Endothelial cell of umbilical vein (primary cell): ENCODE data around the gene MEGF11. TPM values are rescaled to one million over a fixed set of nuclear protein-coding genes. Genes with fewer than 3 reads are reported as not detected.

Source experiments
- BruUV-seq: library from RNA; stranded (reverse); fragments of 400-500 nt; replicated peaks from 2 replicates; lab custom pipeline; 2021; lab: Mats Ljungman, UMichigan
- CTCF ChIA-PET: fragments of 300-600, 350-600 bp; sonication (Branson Sonifier 250); formaldehyde crosslinking; loops from one replicate; lab custom pipeline; 2021; ENCODE audit warnings: antibody characterized with exemption, inconsistent platforms; lab: Charles Lee
- POLR2A ChIA-PET: fragments of 300-600, 350-600 bp; sonication (Branson Sonifier 250); formaldehyde crosslinking; loops from one replicate; lab custom pipeline; 2021; ENCODE audit warnings: antibody characterized with exemption, inconsistent platforms; lab: Charles Lee
- DNase-seq: peaks from one replicate; pipeline ENCODE4 v3.0.0-alpha.2; 2011; ENCODE audit warnings: low read depth, low spot score
- FAIRE-seq: peaks from 2 replicates; lab custom pipeline; 2011; peaks lifted over from hg19 to GRCh38; lab: Jason Lieb, UNC
- H2AFZ ChIP-seq: 2 replicates; pipeline ENCODE4 v1.6.0; 2012; ENCODE audit warnings: low read depth, low read length, control low read depth, inconsistent platforms
- H3K27ac ChIP-seq: 2 replicates; pipeline ENCODE4 v1.5.1; 2011; ENCODE audit warnings: low read depth, mild to moderate bottlenecking, control low read depth, low read length, moderate library complexity; ENCODE audit not compliant: insufficient read depth
- H3K27me3 ChIP-seq, 2 experiments: 2 replicates each; pipeline versions ENCODE4 v1.6.0 to v1.6.1; 2011; ENCODE audit warnings: low read length in 2 of 2, mixed read lengths in 1 of 2; ENCODE audit not compliant: control insufficient read depth in 2 of 2, insufficient read depth in 2 of 2
- H3K36me3 ChIP-seq, 2 experiments: 2 replicates in 1 of 2; 3 replicates in 1 of 2; pipeline ENCODE4 v1.5.1; 2011; ENCODE audit warnings: low read length in 2 of 2, mild to moderate bottlenecking in 1 of 2, moderate library complexity in 1 of 2; ENCODE audit not compliant: control insufficient read depth in 2 of 2, insufficient read depth in 2 of 2; ENCODE audit errors: extremely low read depth in 1 of 2
- H3K4me1 ChIP-seq: 3 replicates; pipeline ENCODE4 v1.5.1; 2011; ENCODE audit warnings: mild to moderate bottlenecking, low read length; ENCODE audit not compliant: control insufficient read depth, insufficient read depth; ENCODE audit errors: extremely low read depth
- H3K4me2 ChIP-seq: 2 replicates; pipeline ENCODE4 v1.6.1; 2011; ENCODE audit warnings: low read length, control low read depth, mixed read lengths; ENCODE audit not compliant: insufficient read depth
- H3K4me3 ChIP-seq, 3 experiments: fragments of 200-600 bp in 1 of 3; sonication (generic), shearing (Covaris generic) in 1 of 3; replicated peaks in 1 of 3; 2 replicates each; pipeline ENCODE4 v1.5.1; 2011 to 2016; ENCODE audit warnings: control low read depth in 3 of 3, low read length in 3 of 3, mild to moderate bottlenecking in 2 of 3, inconsistent platforms in 1 of 3, low read depth in 1 of 3, moderate library complexity in 1 of 3; ENCODE audit not compliant: insufficient read depth in 1 of 3
- H3K79me2 ChIP-seq: 2 replicates; pipeline ENCODE4 v1.6.0; 2012; ENCODE audit warnings: low read length, inconsistent platforms; ENCODE audit not compliant: control insufficient read depth, insufficient read depth
- H3K9ac ChIP-seq: replicated peaks from 2 replicates; pipeline ENCODE3; 2011; ENCODE audit warnings: low read length, control low read depth; ENCODE audit not compliant: insufficient read depth; ENCODE audit errors: extremely low read depth
- H3K9me1 ChIP-seq: replicated peaks from 3 replicates; pipeline ENCODE4 v1.6.0; 2011; ENCODE audit warnings: mild to moderate bottlenecking, low read length; ENCODE audit not compliant: control insufficient read depth, insufficient read depth; ENCODE audit errors: extremely low read depth
- H3K9me3 ChIP-seq: replicated peaks from 2 replicates; pipeline ENCODE4 v1.5.1; 2012; ENCODE audit warnings: low read length, inconsistent platforms; ENCODE audit not compliant: control insufficient read depth, insufficient read depth
- H4K20me1 ChIP-seq: replicated peaks from 2 replicates; pipeline ENCODE3; 2011; ENCODE audit warnings: mild to moderate bottlenecking, low read length; ENCODE audit not compliant: control insufficient read depth, insufficient read depth; ENCODE audit errors: extremely low read depth
- EZH2 ChIP-seq: IDR thresholded peaks from 2 replicates; pipeline ENCODE4 v1.6.1; 2012; ENCODE audit warnings: borderline replicate concordance, low read depth, mild to moderate bottlenecking, moderate library complexity, low read length, inconsistent platforms; ENCODE audit not compliant: severe bottlenecking
- FOS ChIP-seq: IDR thresholded peaks from 2 replicates; pipeline ENCODE4 v1.6.1; 2011; ENCODE audit warnings: mild to moderate bottlenecking, low read length, moderate library complexity, borderline replicate concordance; ENCODE audit not compliant: insufficient read depth
- GATA2 ChIP-seq: IDR thresholded peaks from 2 replicates; pipeline ENCODE4 v1.7.0; 2011; ENCODE audit warnings: low read depth, mild to moderate bottlenecking, moderate library complexity, mixed read lengths, low read length; ENCODE audit not compliant: insufficient read length, insufficient read depth
- JUN ChIP-seq: IDR thresholded peaks from 2 replicates; pipeline ENCODE4 v1.6.1; 2011; ENCODE audit warnings: borderline replicate concordance, low read depth; ENCODE audit not compliant: insufficient read length, insufficient read depth
- MYC ChIP-seq: IDR thresholded peaks from one replicate; pipeline ENCODE4 v1.6.1; 2011; ENCODE audit warnings: mild to moderate bottlenecking, low read depth, low read length
- POLR2A ChIP-seq: IDR thresholded peaks from 2 replicates; pipeline ENCODE4 v1.6.1; 2012; ENCODE audit warnings: low read depth, mild to moderate bottlenecking, control low read depth, low read length
- POLR2AphosphoS5 ChIP-seq: IDR thresholded peaks from 2 replicates; pipeline ENCODE4 v1.6.1; 2012; ENCODE audit warnings: low read depth, mild to moderate bottlenecking, control low read depth, low read length, moderate library complexity; ENCODE audit not compliant: insufficient read depth
- dilution Hi-C: fragments of 300-500 bp; cut with MboI; formaldehyde crosslinking; loops from one replicate; pipeline ENCODE4 v1.15.0; 2019; ENCODE audit warnings: low sequenced_read_pairs; ENCODE audit not compliant: extremely low pct_ligation_motif_present
- intact Hi-C: fragments of 100-400 bp; cut with micrococcal nuclease; formaldehyde crosslinking; loops from one replicate; pipeline ENCODE4 v1.10.0; 2022
- polyA plus RNA-seq, 4 experiments: library from polyadenylated mRNA; depleted of rRNA in 3 of 4; stranded (reverse) in 3 of 4; unstranded in 1 of 4; fragments of >200 nt; gene quantifications; 2 replicates each; pipeline versions ENCODE4 v1.2.1 to v1.2.3, GENCODE V29; 2011 to 2012; ENCODE audit warnings: missing spikeins in 1 of 4
- total RNA-seq: library from RNA; stranded (reverse); gene quantifications from 2 replicates; pipeline ENCODE4 v1.2.3, GENCODE V29; 2021
- TF ChIP-seq, protein P1 (sequence below), 2 donors: IDR thresholded peaks; 1 replicate in 1 of 2; 2 replicates in 1 of 2; pipeline ENCODE4 v1.5.1; 2011; ENCODE audit warnings: low read length in 2 of 2, mild to moderate bottlenecking in 2 of 2, moderate library complexity in 2 of 2, control low read depth in 1 of 2, inconsistent platforms in 1 of 2, low read depth in 1 of 2; ENCODE audit not compliant: insufficient read depth in 1 of 2; ENCODE audit errors: extremely low read depth in 1 of 2
- TF ChIP-seq, protein P2 (sequence below): IDR thresholded peaks from 2 replicates; pipeline ENCODE4 v1.6.1; 2011; ENCODE audit not compliant: insufficient read depth, insufficient read length

Gene MEGF11
- total and polyA plus RNA-seq, 2 donors (not counting 3 experiments of a cell fraction or from before 2014, with no cell fraction given): not detected

DNA sequence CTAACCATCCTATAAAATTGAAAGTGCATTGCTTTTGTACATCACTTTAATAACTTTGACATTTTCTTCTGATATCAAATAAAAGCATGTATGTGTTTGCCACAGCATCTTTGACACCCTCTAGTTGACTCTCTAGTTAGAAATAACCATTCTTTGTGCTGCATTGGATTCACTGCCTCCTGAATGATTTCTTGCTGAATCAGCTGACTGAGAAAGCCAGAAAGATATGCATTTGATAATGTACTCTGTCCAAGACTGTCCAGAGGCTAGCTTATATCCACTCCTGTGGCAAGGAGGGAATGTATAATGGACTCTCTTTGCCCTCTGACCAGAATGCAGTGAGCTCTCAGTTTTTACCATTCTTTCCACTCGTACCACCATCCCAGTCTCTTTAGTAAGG is 378.1 kb downstream of the MEGF11 start:
- no peak overlapping the region for H3K4me3 ChIP-seq
- H3K9me3 ChIP-seq: no peaks in the 10 kb centered on the region
- intact Hi-C loops: no loop called here
- no TSS peak for BruUV-seq
- peaks cover 81% of the 10 kb centered on the region for H3K79me2 ChIP-seq
- no peaks in the 10 kb centered on the region for H3K27me3 ChIP-seq
- no peak for TF ChIP-seq EZH2
- peaks cover 9% of the 10 kb centered on the region for H4K20me1 ChIP-seq
- POLR2A ChIA-PET: no interaction called here
- no peak for DNase-seq
- CTCF ChIA-PET: interaction anchor here (0.6 to 1.0 kb wide), 2 partner anchors 13 to 101 kb away, joined by 3 read pairs; no protein-coding TSS in a partner anchor
- no peak overlapping the region for H3K4me2 ChIP-seq
- H3K36me3 ChIP-seq: peaks cover 2 to 14% of the 10 kb centered on the region in 2 experiments
- H3K4me1 ChIP-seq: peaks cover 22% of the 10 kb centered on the region
- H2AFZ ChIP-seq: no peak overlapping the region
- H3K9ac ChIP-seq: no peak overlapping the region
- no peaks in the 10 kb centered on the region for H3K9me1 ChIP-seq
- H3K27ac ChIP-seq: no peak overlapping the region
- dilution Hi-C loops: no loop called here
- FAIRE-seq: no peak

DNA sequence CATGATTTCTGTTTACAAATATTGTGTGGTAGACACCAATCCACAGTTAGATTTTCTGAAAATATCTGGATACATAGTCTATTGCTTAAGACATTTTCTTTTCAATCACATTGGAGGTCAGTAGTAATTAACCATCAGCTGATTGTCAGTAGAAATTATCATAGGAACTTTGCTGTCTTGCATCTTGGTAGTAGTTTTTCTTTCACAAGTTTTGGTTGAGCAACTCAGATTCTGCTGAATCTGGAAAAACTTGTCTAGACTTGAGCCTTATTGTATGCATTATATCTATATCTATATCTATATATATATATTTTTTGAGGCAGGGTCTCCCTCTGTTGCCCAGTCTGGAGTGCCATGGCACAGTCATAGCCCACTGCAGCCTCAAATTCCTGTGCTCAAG is 380.3 kb downstream of the MEGF11 start:
- FAIRE-seq (no peak), DNase-seq (no peak)
- TF ChIP-seq POLR2AphosphoS5 (no peak), EZH2 (no peak), GATA2 (no peak), JUN (no peak), MYC (no peak), FOS (no peak), POLR2A (no peak)
- TF ChIP-seq, protein P1, sequence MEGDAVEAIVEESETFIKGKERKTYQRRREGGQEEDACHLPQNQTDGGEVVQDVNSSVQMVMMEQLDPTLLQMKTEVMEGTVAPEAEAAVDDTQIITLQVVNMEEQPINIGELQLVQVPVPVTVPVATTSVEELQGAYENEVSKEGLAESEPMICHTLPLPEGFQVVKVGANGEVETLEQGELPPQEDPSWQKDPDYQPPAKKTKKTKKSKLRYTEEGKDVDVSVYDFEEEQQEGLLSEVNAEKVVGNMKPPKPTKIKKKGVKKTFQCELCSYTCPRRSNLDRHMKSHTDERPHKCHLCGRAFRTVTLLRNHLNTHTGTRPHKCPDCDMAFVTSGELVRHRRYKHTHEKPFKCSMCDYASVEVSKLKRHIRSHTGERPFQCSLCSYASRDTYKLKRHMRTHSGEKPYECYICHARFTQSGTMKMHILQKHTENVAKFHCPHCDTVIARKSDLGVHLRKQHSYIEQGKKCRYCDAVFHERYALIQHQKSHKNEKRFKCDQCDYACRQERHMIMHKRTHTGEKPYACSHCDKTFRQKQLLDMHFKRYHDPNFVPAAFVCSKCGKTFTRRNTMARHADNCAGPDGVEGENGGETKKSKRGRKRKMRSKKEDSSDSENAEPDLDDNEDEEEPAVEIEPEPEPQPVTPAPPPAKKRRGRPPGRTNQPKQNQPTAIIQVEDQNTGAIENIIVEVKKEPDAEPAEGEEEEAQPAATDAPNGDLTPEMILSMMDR (IDR thresholded peaks at IDR 0.05; ENCODE audit: extremely low read depth in 1 of 2, insufficient read depth in 1 of 2, low read depth in 1 of 2, low read length in 2 of 2): no peak
- TF ChIP-seq, protein P2, sequence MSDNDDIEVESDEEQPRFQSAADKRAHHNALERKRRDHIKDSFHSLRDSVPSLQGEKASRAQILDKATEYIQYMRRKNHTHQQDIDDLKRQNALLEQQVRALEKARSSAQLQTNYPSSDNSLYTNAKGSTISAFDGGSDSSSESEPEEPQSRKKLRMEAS: no peak
- no TSS peak for BruUV-seq
- intact Hi-C loops: no loop called here
- H3K36me3 ChIP-seq: peaks cover 0 to 9% of the 10 kb centered on the region in 2 experiments
- no peaks in the 10 kb centered on the region for H3K27me3 ChIP-seq
- peaks cover 84% of the 10 kb centered on the region for H3K79me2 ChIP-seq
- H2AFZ ChIP-seq: no peak overlapping the region
- H3K9ac ChIP-seq: no peak overlapping the region
- ChIA-PET CTCF (no interaction called here), POLR2A (no interaction called here)
- peaks cover 22% of the 10 kb centered on the region for H3K4me1 ChIP-seq
- dilution Hi-C loops: no loop called here
- no peak overlapping the region for H3K27ac ChIP-seq
- no peak overlapping the region for H3K4me2 ChIP-seq
- H3K9me3 ChIP-seq: no peaks in the 10 kb centered on the region
- H3K4me3 ChIP-seq: no peak overlapping the region
- H3K9me1 ChIP-seq: no peaks in the 10 kb centered on the region
- peaks cover 9% of the 10 kb centered on the region for H4K20me1 ChIP-seq
